GM18498 (cell line): Measurements from ENCODE around the gene CXCL3.

Source experiments
- ATAC-seq: cut with Tn5 transposase; IDR thresholded peaks from one replicate; pipeline ENCODE4 v1.9.1; 2021; ENCODE audit warnings: mild to moderate bottlenecking, moderate library complexity; ENCODE audit not compliant: unreplicated experiment

CXCL3 gene

DNA sequence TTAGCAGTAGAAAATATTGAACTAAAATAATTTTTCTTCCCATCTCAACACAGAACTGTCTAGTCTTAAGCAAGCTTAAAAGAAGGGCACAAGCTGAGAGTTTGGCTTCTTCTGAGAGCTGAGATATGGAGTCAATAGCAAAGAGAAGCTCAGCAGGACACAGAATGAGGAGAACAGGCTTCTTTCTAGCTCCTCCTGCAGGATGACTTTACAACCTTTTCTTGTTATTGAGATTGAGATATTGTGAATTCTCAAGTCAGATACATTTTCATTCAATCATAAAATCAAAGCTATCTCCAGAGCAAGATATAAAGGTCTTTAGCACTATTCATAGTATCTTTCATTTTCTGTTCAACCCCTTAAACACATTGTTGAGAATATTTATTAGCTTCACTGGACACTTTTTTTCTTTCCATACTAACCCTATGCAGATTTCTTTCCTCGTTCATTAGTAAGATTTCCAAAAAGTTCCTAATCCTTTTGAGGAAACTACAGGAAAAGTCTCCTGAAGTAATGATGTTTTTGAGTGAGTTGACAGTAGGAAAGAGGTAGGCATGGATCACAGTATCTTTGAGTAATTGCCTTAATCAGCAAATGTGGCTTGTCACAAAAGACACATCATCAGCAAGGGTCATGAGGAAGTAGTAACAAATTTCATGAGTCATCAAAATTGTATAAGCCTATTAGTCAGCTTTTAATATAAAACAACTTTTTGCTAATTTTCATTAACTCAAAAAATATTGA is 17.8 kb upstream of the CXCL3 start:
- no peak for ATAC-seq

DNA sequence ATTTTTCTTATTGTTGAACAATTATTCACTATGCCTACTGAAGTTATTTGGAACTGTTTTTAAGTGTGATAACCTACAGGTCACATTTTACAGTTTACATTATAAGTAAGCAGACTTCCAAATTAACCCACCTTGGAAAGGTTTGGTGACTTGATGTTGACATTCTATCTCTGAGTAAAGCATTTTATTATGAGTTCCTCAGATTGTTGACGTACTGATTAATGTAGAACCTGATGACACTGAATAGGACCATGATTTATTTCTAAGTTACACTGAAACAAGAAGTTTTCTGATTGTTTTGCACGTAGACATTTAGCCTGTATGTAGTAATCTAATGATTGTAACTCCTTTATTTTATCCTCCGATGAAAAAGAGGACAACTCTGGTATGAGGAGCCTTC is 17.0 kb upstream of the CXCL3 start:
- ATAC-seq: no peak

DNA sequence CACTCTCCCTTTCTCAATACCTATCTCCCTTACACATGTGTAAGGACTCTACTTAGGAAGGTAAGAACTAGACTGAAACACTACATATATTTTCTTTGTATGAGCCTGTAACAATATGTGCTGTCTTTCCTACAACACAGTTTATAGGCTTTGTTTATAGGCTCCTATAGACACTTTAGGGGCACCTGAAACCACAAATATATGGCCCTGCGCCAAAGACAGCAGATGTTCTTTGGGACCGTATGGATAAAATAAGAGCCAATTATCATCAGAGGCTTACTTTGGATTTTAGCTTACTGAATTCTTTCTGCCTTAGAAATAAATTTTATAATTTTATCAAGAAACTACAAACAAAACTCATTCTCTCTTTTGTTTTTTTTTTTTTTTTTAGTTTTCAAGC is 16.6 kb upstream of the CXCL3 start:
- ATAC-seq: no peak

DNA sequence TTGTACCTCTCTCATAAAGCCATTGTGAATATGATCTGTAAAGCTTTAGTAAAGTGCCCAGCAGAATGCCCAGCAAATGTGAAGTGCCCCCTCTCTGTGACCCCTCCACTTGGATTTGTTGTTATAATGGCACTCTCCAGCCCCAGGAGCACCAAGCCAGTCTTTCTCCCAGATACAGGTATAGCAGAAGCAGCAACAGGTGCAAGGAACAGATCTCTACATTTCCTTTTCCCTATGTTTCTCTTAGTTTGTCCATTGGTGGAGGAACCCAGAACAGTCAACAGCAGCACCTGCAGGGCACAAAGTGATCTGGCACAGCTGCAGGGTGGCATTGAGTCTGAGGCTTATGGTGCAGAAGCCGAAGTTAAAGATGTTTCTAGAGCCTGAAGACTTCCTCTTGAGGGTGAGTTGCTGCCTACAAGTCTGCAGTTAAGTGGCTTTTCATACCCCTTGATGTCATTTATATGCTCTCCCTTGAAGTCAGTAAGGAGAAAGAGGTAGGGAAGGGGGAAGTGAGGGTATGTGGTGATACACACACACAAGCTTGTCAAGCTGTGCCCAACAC is 16.1 kb upstream of the CXCL3 start:
- ATAC-seq: no peak

- no peak for ATAC-seq
Measured at GRCh38 chr4:74047152-74047551, 8.7 kb upstream of the CXCL3 start.

GRCh38 chr4:74045772-74046171 is 7.3 kb upstream of the CXCL3 start:
- ATAC-seq: no peak

- ATAC-seq: no peak
Measured at GRCh38 chr4:74045247-74045646, 6.8 kb upstream of the CXCL3 start.

DNA sequence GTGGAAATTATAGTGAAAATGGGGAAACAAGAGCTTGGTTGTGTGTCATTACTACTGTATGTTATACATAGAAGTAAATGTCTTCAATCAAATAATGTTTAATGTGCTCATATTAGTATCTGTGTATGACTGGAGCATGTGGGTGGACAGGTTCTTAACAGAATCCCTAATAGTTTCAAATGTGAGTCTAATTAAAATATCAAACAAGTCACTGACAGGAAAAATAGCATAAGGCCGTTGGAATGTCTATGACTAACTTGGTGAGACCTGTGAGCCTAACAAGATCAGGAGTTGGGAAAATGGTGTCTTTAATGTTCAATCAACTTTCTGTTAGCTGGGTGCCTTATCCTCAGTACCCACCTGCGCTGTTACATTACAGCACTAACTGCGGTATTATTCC is 6.2 kb upstream of the CXCL3 start:
- no peak for ATAC-seq

DNA sequence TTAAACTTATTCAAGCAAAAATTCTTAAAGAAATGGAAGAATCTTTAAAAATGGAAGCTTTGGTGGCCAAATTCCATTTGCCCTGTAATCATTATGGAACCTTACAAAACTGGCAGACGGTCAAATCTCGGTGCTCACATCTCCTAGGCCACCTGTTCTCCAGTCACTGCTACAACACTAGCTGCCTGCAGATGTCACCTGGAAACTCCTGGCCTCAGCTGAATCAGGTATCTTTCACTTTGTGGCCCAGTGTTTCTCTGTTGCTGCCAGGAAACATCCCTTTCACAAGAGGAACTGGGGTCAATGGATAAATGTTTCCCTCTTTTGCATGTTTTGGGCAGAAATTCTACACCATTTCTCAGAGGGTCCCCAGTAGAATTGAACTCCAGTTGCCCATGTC is 4.2 kb upstream of the CXCL3 start:
- no peak for ATAC-seq

DNA sequence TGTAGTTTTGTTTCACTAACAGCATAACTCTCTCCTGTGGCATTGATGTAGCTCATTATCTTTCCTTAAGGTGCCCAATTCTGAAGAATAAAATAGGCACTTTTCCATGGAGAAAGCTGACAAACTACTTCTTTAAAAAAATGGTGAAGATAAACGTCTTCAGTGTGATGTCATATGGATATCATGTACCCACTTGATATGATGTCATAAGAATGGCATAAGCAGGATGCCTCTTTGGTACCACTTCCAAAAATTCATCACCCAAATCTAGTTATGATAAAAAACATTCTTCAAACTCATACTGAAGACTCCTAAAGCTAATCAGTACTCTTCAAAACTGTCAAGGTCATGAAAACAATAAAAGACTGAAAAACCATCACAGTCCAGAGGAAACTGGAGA is 2.9 kb upstream of the CXCL3 start:
- ATAC-seq: no peak

DNA sequence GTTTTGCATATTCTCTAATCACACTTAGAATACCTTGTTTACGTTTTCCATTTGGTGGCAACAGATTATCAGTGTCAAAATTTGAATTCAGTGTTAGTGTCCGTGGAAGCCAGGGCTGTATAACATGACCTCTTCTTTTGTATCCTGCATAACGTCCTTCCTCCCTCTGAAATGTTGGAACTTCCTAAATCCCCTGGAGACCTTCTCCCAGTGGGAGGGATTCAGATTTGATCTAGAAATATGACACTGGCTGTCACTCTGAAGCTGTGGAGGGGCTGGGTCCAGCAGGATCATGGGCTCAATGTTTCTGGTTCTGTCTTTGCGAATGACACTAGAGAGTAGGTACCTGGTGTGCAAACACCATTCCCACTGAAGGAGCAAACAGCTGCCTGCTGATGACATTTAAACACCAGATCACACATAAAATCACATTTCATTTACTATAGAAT is 850 bp upstream of the CXCL3 start:
- ATAC-seq: no peak

GRCh38 chr4:74038086-74038424 is 434 bp downstream of the CXCL3 start:
- ATAC-seq: no peak

GRCh38 chr4:74037076-74037955 is 1.2 kb downstream of the CXCL3 start:
- no peak for ATAC-seq

GRCh38 chr4:74033739-74034138 is 4.8 kb downstream of the CXCL3 start:
- no peak for ATAC-seq

GRCh38 chr4:74032064-74032463 is 6.4 kb downstream of the CXCL3 start:
- ATAC-seq: no peak

- ATAC-seq: no peak
Measured at GRCh38 chr4:74031576-74031975, 6.9 kb downstream of the CXCL3 start.

- ATAC-seq: no peak
Measured at GRCh38 chr4:74030285-74030684, 8.2 kb downstream of the CXCL3 start.

DNA sequence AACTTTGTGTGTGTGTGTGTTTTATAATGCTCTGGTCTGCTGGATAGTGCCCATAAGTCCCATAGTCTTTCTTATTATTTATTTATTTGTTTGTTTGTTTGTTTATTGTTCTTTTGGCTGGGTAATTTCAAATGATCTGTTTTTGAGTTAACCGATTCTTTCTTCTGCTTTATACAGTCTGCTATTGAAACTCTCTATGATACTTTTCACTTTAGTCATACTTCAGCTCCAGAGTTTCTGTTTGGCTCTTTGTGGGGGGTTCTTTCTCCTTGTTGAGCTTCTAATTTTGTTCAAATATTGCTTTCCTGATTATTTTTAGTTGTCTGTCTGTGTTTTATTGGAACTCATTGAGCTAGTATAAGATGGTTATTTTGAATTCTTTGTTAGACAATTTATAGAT is 10.0 kb downstream of the CXCL3 start:
- ATAC-seq: no peak

- ATAC-seq: no peak
Measured at GRCh38 chr4:74023709-74024108, 14.8 kb downstream of the CXCL3 start.

DNA sequence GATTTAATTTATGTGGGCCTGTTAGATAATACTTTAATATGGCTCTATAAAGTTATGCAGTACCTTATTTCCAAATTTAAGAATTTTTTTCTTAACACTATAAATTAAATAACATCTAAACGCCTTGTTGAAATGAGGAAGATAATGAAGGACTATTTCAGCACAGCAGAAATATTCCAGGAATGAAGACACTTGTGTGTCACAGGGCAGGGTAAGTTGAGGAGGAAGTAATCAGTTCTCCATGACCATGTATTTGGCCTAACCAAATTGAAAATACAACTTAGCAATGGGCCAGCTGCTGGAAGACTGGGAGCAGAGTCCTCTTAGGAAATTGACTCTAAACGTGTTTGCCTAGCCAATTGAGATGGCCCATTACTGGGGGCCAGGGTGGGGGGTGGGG is 16.9 kb downstream of the CXCL3 start:
- no peak for ATAC-seq

DNA sequence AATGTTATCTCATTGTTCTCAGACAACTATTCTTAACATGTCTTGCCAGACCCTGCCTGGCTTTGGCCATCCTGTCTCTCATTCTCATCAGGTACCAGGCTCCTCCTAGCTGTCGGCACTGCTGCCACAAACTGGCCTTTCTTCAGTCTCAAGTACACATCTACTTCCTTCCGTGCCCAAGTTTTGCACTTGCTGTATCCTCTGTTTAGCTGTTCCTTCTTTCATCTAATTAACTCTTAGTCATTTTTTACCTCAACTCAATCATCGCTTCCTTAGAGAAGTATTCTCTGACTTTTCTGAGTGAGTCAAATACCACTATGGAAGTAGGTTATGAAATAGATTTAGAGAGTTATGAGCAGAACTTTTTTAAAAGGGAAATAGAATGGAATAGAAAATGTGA is 19.7 kb downstream of the CXCL3 start:
- ATAC-seq: no peak

DNA sequence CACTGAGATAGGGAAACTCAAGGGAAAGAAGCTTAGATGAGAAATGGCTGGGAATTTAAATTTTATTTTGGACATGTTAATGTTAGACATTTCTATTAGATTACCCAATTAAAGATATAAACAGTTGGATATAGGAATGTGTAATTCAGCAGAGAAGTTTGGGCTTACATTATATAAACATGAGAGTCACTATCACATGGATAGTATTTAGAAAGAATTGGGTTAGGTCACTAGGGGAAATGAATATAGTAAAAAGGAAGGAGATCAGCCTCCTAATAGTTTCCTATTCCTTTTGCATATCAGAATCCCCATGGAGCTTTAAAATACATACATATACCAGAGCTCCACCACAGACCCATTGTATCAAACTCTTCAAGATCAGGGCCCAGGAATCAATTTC is 20.4 kb downstream of the CXCL3 start:
- ATAC-seq: no peak
